PC-3 (cell line): Measurements from ENCODE around the gene NPEPL1. TPM values are rescaled to one million over a fixed set of nuclear protein-coding genes. Genes with fewer than 3 reads are reported as not detected.

ENCODE experiments used
- ATAC-seq: fragments of 200-7000 bp; cut with Tn5 transposase; 2 replicates; pipeline ENCODE4 v1.9.1; 2020; ENCODE audit warnings: mild to moderate bottlenecking, moderate library complexity
- BruUV-seq: library from RNA; stranded (reverse); fragments of 400-500 nt; replicated peaks from 2 replicates; lab custom pipeline; 2021; lab: Mats Ljungman, UMichigan
- CTCF ChIA-PET: fragments of 300-600 bp; sonication (Branson Sonifier 250); formaldehyde crosslinking; loops from one replicate; lab custom pipeline; 2022; ENCODE audit warnings: antibody characterized with exemption; lab: Charles Lee
- POLR2A ChIA-PET: fragments of 300-600 bp; sonication (Branson Sonifier 250); formaldehyde crosslinking; loops from one replicate; lab custom pipeline; 2022; ENCODE audit warnings: antibody characterized with exemption; ENCODE audit not compliant: unreplicated experiment; lab: Charles Lee
- DNase-seq: peaks from one replicate; pipeline ENCODE4 v3.0.0-alpha.2; 2015
- H2AFZ ChIP-seq: fragments of 300-600 bp; sonication (generic); 2 replicates; pipeline ENCODE4 v1.6.0; 2016; ENCODE audit warnings: antibody characterized with exemption, low read length
- H3F3A ChIP-seq: fragments of 300-600 bp; sonication (generic); one replicate; pipeline ENCODE4 v1.6.0; 2017; ENCODE audit warnings: antibody characterized with exemption, low read length, control low read depth, mild to moderate bottlenecking; ENCODE audit not compliant: unreplicated experiment
- H3K27ac ChIP-seq: fragments of 300-600 bp; sonication (generic); 2 replicates; pipeline ENCODE4 v1.5.1; 2016; ENCODE audit warnings: mild to moderate bottlenecking, low read length
- H3K27me3 ChIP-seq: fragments of 300-600 bp; sonication (generic); 2 replicates; pipeline ENCODE4 v1.6.1; 2016; ENCODE audit warnings: low read length, mixed read lengths
- H3K36me3 ChIP-seq: fragments of 300-600 bp; sonication (generic); 2 replicates; pipeline ENCODE4 v1.6.1; 2016; ENCODE audit warnings: low read depth, mixed run types, low read length, mixed read lengths
- H3K4me1 ChIP-seq: fragments of 300-600 bp; sonication (generic); 2 replicates; pipeline ENCODE4 v1.5.1; 2016; ENCODE audit warnings: low read length; ENCODE audit not compliant: insufficient read depth
- H3K4me2 ChIP-seq: fragments of 300-600 bp; sonication (generic); 2 replicates; pipeline ENCODE4 v1.6.0; 2016; ENCODE audit warnings: low read length
- H3K4me3 ChIP-seq: fragments of 300-600 bp; sonication (generic); 2 replicates; pipeline ENCODE4 v1.5.1; 2016; ENCODE audit warnings: mild to moderate bottlenecking, low read length, mixed read lengths
- H3K79me2 ChIP-seq: fragments of 300-600 bp; sonication (generic); 2 replicates; pipeline ENCODE4 v1.6.1; 2017; ENCODE audit warnings: low read length, mixed read lengths
- H3K9ac ChIP-seq: fragments of 300-600 bp; sonication (generic); 2 replicates; pipeline ENCODE4 v1.6.0; 2016; ENCODE audit warnings: mild to moderate bottlenecking, low read length
- H3K9me2 ChIP-seq: fragments of 300-600 bp; sonication (generic); replicated peaks from 2 replicates; pipeline ENCODE4 v1.6.1; 2016; ENCODE audit warnings: mixed run types, low read length, mixed read lengths
- H3K9me3 ChIP-seq: fragments of 300-600 bp; sonication (generic); 2 replicates; pipeline ENCODE4 v1.6.1; 2016; ENCODE audit warnings: low read length, mixed read lengths
- H4K20me1 ChIP-seq: fragments of 300-600 bp; sonication (generic); 2 replicates; pipeline ENCODE4 v1.6.1; 2016; ENCODE audit warnings: low read length, mixed read lengths
- CTCF ChIP-seq: fragments of 300-600 bp; sonication (generic); conservative IDR thresholded peaks from 2 replicates; pipeline ENCODE4 v1.5.1; 2017; ENCODE audit warnings: antibody characterized with exemption, low read depth, mild to moderate bottlenecking, low read length
- EZH2 ChIP-seq: fragments of 300-600 bp; sonication (generic); IDR thresholded peaks from one replicate; pipeline ENCODE4 v1.6.1; 2017; ENCODE audit warnings: antibody characterized with exemption, mild to moderate bottlenecking, low read length; ENCODE audit not compliant: unreplicated experiment
- EZH2phosphoT487 ChIP-seq: fragments of 300-600 bp; sonication (generic); IDR thresholded peaks from 2 replicates; pipeline ENCODE4 v1.6.1; 2018; ENCODE audit warnings: mild to moderate bottlenecking, antibody characterized with exemption, low read length, borderline replicate concordance
- intact Hi-C: fragments of 100-400 bp; cut with micrococcal nuclease; formaldehyde crosslinking; loops from 2 replicates; pipeline ENCODE4 v1.9.0; 2023
- total RNA-seq: library from RNA; depleted of rRNA; stranded (reverse); fragments of >200 nt; gene quantifications from 2 replicates; pipeline ENCODE4 v1.2.3, GENCODE V29; 2014

NPEPL1 gene
- total RNA-seq, 1 experiment from 2014 or later, result 49.7 TPM

GRCh38 chr20:58684291-58684690 is 8.3 kb upstream of the NPEPL1 start:
- Histone ChIP-seq H3K4me2 (no peak overlapping the region), H2AFZ (no peak overlapping the region), H4K20me1 (no peaks in the 10 kb centered on the region), H3F3A (no peaks in the 10 kb centered on the region), H3K9me3 (no peaks in the 10 kb centered on the region), H3K27ac (no peak overlapping the region), H3K27me3 (no peaks in the 10 kb centered on the region), H3K79me2 (no peaks in the 10 kb centered on the region), H3K9me2 (no peaks in the 10 kb centered on the region), H3K9ac (no peak overlapping the region), H3K4me1 (peaks cover 14% of the 10 kb centered on the region), H3K36me3 (peaks cover 16% of the 10 kb centered on the region), H3K4me3 (no peak overlapping the region)
- intact Hi-C loops, result no loop called here
- TF ChIP-seq CTCF (no peak), EZH2 (no peak), EZH2phosphoT487 (no peak)
- DNase-seq (no peak), ATAC-seq (no peak)
- CTCF ChIA-PET, result no interaction called here
- BruUV-seq, result no TSS peak
- POLR2A ChIA-PET, result no interaction called here

DNA sequence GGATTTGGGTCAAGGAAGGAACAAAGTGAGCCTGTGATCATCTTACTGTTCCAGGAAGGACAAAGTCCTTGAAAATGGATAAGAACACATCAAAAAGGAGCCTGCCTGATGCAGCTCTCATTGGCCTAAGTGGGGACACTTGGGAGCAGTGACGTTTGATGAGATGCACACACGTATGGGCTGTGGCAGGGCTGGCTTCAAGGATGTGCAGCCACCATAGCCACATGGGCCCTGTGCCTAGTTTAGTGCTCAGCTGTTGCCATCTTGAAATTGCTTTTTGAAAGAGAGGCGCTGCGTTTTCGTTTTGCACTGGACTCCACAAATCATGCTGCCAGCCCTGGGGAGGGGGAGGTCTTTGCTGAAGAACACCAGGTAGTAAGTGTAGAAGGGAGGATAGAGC is 6.6 kb upstream of the NPEPL1 start:
- BruUV-seq, result no TSS peak
- CTCF ChIA-PET, result interaction anchor here (0.7 kb wide), 1 partner anchor 205 kb away, joined by 6 read pairs; no protein-coding TSS in a partner anchor
- TF ChIP-seq CTCF (no peak), EZH2 (no peak), EZH2phosphoT487 (no peak)

DNA sequence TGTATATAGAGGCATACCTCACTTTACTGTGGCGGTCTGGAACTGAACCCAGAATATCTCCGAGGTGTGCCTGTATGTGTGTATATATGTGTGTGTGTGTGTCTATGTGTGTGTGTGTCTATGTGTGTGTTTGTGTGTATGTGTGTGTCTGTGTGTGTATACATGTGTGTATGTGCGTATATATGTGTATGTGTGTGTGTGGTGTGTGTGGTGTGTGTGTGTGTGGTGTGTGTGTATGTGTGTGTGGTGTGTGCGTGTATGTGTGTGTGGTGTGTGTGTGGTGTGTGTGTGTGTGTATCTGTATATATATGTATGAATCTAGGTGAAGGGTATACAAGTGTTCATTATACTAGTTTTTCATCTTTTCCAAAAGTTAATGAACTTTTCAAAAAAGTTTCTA is 4.2 kb upstream of the NPEPL1 start:
- no peaks in the 10 kb centered on the region for H3K9me2 ChIP-seq
- H4K20me1 ChIP-seq, result no peaks in the 10 kb centered on the region
- no peak overlapping the region for H2AFZ ChIP-seq
- no peaks in the 10 kb centered on the region for H3K27me3 ChIP-seq
- H3K9me3 ChIP-seq, result no peaks in the 10 kb centered on the region
- TF ChIP-seq EZH2phosphoT487, result no peak
- no peak for TF ChIP-seq CTCF
- no peak for TF ChIP-seq EZH2
- peaks cover 3% of the 10 kb centered on the region for H3K4me1 ChIP-seq
- H3F3A ChIP-seq, result peaks cover 10% of the 10 kb centered on the region
- H3K36me3 ChIP-seq, result no peaks in the 10 kb centered on the region
- ChIA-PET POLR2A (no interaction called here), CTCF (no interaction called here)
- no peak for DNase-seq
- ATAC-seq, result no peak
- no peak overlapping the region for H3K27ac ChIP-seq
- intact Hi-C loops, result no loop called here
- H3K4me2 ChIP-seq, result no peak overlapping the region
- peaks cover 3% of the 10 kb centered on the region for H3K79me2 ChIP-seq
- no TSS peak for BruUV-seq
- H3K4me3 ChIP-seq, result no peak overlapping the region
- no peak overlapping the region for H3K9ac ChIP-seq

More for the DNA sequence above, 6.6 kb upstream of the NPEPL1 start:
- H3K27ac ChIP-seq, result no peak overlapping the region
- DNase-seq (no peak), ATAC-seq (no peak)
- H3K4me3 ChIP-seq, result no peak overlapping the region
- no peak overlapping the region for H3K9ac ChIP-seq
- no peaks in the 10 kb centered on the region for H3K9me2 ChIP-seq
- intact Hi-C loops, result no loop called here
- POLR2A ChIA-PET, result no interaction called here
- no peaks in the 10 kb centered on the region for H3K36me3 ChIP-seq
- peaks cover 2% of the 10 kb centered on the region for H3F3A ChIP-seq
- H3K9me3 ChIP-seq, result no peaks in the 10 kb centered on the region
- H3K4me2 ChIP-seq, result no peak overlapping the region
- no peaks in the 10 kb centered on the region for H4K20me1 ChIP-seq
- no peaks in the 10 kb centered on the region for H3K79me2 ChIP-seq
- H3K4me1 ChIP-seq, result peaks cover 14% of the 10 kb centered on the region
- H2AFZ ChIP-seq, result no peak overlapping the region
- H3K27me3 ChIP-seq, result no peaks in the 10 kb centered on the region
